ENCODE measurements around the gene TSPAN18.

The TSPAN18 gene

GRCh38 chr11:44904261-44905020, 177.7 kb downstream of the TSPAN18 start:
- DNase-seq, result no peak

GRCh38 chr11:44905131-44905866, 178.5 kb downstream of the TSPAN18 start:
- no peak for DNase-seq

GRCh38 chr11:44906649-44907048, 179.9 kb downstream of the TSPAN18 start:
- no peak for DNase-seq

- no peak for DNase-seq
Measured at GRCh38 chr11:44909557-44909956, 182.8 kb downstream of the TSPAN18 start.

GRCh38 chr11:44910591-44910990, 183.8 kb downstream of the TSPAN18 start:
- no peak for DNase-seq

GRCh38 chr11:44911029-44911814, 184.5 kb downstream of the TSPAN18 start:
- peak; percentile 82 for DNase-seq

GRCh38 chr11:44912270-44912987, 185.7 kb downstream of the TSPAN18 start:
- no peak for DNase-seq

- no peak for DNase-seq
Measured at GRCh38 chr11:44913502-44913901, 186.7 kb downstream of the TSPAN18 start.

GRCh38 chr11:44914105-44914504, 187.3 kb downstream of the TSPAN18 start:
- DNase-seq, result no peak

GRCh38 chr11:44915004-44915403, 188.2 kb downstream of the TSPAN18 start:
- no peak for DNase-seq

- DNase-seq, result no peak
Measured at GRCh38 chr11:44915621-44916020, 188.9 kb downstream of the TSPAN18 start.

GRCh38 chr11:44916331-44916730, 189.6 kb downstream of the TSPAN18 start:
- DNase-seq, result no peak

- no peak for DNase-seq
Measured at GRCh38 chr11:44916801-44917385, 190.1 kb downstream of the TSPAN18 start.

- no peak for DNase-seq
Measured at GRCh38 chr11:44917741-44918140, 191.0 kb downstream of the TSPAN18 start.

GRCh38 chr11:44920451-44920850, 193.7 kb downstream of the TSPAN18 start:
- no peak for DNase-seq

- no peak for DNase-seq
Measured at GRCh38 chr11:44923115-44923514, 196.4 kb downstream of the TSPAN18 start.

- no peak for DNase-seq
Measured at GRCh38 chr11:44923806-44924205, 197.0 kb downstream of the TSPAN18 start.

GRCh38 chr11:44926036-44926435, 199.3 kb downstream of the TSPAN18 start:
- DNase-seq, result no peak

- DNase-seq, result peak; percentile 56
Measured at GRCh38 chr11:44927174-44927661, 200.5 kb downstream of the TSPAN18 start.

GRCh38 chr11:44928144-44928543, 201.4 kb downstream of the TSPAN18 start:
- DNase-seq, result no peak

GRCh38 chr11:44928816-44929215, 202.1 kb downstream of the TSPAN18 start:
- DNase-seq, result no peak

- no peak for DNase-seq
Measured at GRCh38 chr11:44930588-44931302, 204.0 kb downstream of the TSPAN18 start.

All from activated CD8-positive, alpha-beta memory T cell treated with anti-CD3 and anti-CD28 coated beads, Interleukin-2, amount 50 U/mL, for 4 hours (primary cell).